Esophagus squamous epithelium (tissue), 4 donors: Measurements from ENCODE around the gene C5orf22.

Experiments
- CTCF ChIP-seq, 6 experiments: fragments of 450-650 bp in 4 of 6; fragments of 200-600 bp in 2 of 6; sonication (generic) in 2 of 6; IDR thresholded peaks; one replicate each; pipeline ENCODE4 v1.5.1; 2016 to 2019; ENCODE audit warnings: antibody characterized with exemption in 6 of 6, mild to moderate bottlenecking in 4 of 6, moderate library complexity in 4 of 6
- POLR2A ChIP-seq, 4 donors: fragments of 450-650 bp; IDR thresholded peaks; one replicate each; pipeline ENCODE4 v1.6.1; 2017; ENCODE audit warnings: antibody characterized with exemption in 4 of 4, mild to moderate bottlenecking in 4 of 4, moderate library complexity in 3 of 4

GRCh38 chr5:31511305-31511704 is 20.8 kb upstream of the C5orf22 start:
- TF ChIP-seq CTCF (IDR thresholded peaks at IDR 0.05) (no peak), POLR2A (IDR thresholded peaks at IDR 0.05) (no peak)
